HG02610 (cell line): ENCODE results near the gene STXBP1.
A peak's percentile ranks its signal among the peaks of the same experiment; 100 is the strongest.

Source experiments
- ATAC-seq: cut with Tn5 transposase; IDR thresholded peaks from one replicate; pipeline ENCODE4 v1.9.1; 2021; ENCODE audit warnings: mild to moderate bottlenecking, moderate library complexity; ENCODE audit not compliant: unreplicated experiment

The STXBP1 gene

DNA sequence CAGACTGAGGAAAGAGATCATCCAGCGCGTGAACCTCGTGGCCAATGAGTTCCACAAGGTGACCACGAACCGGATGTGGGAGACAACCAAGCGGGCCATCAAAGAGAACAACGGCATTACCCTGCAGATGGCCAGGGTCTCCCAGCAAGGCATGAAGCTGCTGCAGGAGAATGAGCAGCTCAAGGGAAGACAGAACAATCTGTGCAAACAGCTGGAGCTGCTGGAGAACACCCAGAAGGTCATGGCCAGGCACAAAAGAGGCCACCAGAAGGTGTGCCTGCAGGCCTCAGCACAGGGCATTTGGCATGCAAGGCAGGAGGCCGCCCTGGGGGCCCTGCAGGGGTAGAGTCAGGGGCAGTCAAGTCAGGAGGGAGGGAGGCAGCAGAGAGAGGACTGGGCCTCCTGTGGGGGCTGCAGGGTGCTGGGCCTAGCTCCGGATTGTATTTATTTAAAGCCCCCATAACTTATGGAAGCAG lies 99.2 kb downstream of the STXBP1 start:
- no peak for ATAC-seq

DNA sequence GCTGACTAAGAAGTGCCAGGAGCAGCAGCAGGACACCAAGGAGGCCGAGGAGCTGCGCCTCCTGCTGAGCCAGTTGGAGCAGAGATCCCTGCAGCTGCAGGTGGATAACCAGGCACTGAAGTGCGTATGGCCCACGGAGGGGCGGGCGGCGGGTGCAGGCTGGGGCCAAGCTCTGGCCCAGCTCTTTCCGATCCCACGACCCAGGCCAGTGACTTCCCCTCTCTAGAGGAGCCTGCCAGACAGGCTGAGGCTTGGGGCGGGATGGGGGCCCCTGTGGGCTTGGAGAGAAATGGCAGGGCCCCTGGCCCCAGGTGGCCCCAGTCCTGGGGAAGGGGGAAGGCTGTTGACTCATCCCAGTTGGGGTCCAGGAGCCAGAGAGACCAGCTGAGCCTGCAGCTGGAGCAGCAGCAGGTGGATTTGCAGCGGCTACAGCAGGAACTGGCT lies 99.8 kb downstream of the STXBP1 start:
- ATAC-seq = no peak

DNA sequence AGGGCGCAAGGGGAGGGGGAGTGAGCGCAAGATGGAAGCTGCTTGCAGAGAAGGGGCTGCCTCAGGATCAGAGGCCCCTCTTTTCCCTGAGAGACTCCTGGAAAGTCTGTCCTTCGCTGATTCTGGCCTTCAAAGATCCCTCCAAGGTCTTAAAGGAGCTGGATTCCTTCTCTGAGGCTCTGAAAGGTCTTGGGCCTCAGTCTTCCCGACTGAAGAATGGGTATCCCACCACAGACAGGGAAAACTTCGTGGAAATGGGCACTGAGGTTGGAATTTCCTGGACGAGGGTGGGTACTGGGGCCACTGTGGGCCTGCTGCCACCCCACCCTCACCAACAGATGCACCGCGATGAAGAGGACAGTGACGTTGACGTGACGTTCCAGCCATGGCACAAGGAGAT lies 100.3 kb downstream of the STXBP1 start:
- no peak for ATAC-seq

DNA sequence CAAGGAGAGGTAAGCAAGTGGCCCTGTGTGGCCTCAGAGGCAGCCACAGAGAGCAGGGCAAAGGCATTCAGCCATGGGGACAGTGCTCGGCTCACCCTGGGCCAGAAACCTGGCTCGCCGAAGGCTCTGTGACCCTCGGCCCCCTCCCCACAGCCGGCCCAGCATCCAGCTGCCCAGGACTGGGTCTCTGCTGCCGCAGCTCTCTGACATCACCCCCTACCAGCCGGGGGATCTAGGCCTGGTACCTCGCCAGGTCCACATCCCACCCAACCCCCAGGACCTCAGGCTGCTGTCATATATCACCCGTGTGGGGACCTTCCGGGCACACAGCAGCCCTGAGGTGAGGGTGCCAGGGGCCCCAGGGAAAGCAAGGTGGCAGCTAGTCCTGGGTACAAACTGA lies 100.8 kb downstream of the STXBP1 start:
- no peak for ATAC-seq

DNA sequence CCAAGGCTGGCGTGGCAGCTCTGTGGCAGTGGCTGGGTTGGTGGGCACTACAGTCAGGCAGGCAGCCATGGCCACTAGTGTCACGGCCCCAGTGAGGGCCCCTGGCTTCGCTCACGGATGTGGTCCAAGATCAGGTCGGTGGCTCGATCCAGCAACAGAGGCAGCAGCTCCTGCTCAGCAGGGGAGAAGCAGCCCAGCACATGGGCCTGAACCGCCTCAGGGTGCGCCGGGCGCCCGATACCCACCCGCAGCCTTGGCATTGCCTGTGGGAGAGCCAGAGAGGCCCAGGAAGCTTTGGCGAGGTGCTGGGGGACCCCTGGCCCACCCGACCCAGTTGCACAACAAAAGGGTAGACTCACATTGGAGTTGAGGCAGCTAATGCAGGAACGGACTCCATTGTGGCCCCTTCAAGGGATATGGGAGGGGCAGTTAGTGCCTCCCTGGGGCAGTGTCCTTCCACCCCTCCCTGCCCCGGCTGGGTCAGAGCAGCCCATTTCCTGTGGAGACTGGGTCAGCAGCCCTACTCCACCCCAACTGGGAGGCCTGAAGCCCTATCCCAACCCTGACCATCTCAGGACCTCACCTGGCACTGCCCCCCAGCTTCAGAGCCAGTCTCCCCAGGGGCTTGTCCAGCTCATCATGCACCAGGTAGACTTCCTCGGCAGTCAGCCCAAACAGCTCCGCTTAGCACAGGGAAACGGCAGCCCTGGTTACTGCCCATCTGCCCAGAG lies 102.1 kb downstream of the STXBP1 start:
- no peak for ATAC-seq

DNA sequence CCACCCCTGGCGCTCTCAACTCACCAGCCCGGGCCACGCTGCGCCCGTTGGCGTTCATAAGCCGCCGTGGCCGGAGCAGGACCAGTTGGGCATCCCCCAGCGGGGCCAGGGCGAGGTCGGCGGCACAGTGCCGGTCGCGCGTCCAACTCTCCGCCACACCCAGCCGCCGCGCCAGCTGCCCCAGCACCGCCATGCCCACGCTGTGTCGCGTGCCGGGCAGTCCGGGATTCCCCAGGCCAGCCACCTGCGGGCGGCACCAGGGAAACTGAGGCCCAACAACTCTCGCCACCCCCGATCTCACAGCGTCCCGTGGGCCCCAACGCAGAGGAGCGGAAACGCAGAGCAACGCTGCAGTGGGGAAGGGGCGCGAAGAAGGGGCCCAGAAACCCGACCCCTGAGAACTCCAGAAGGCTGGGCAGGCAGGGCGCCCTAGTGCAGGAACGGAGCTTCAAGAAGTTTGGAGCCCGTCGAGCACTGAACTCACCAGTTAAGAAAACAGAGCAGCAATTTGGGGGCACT lies 102.9 kb downstream of the STXBP1 start:
- ATAC-seq = no peak

DNA sequence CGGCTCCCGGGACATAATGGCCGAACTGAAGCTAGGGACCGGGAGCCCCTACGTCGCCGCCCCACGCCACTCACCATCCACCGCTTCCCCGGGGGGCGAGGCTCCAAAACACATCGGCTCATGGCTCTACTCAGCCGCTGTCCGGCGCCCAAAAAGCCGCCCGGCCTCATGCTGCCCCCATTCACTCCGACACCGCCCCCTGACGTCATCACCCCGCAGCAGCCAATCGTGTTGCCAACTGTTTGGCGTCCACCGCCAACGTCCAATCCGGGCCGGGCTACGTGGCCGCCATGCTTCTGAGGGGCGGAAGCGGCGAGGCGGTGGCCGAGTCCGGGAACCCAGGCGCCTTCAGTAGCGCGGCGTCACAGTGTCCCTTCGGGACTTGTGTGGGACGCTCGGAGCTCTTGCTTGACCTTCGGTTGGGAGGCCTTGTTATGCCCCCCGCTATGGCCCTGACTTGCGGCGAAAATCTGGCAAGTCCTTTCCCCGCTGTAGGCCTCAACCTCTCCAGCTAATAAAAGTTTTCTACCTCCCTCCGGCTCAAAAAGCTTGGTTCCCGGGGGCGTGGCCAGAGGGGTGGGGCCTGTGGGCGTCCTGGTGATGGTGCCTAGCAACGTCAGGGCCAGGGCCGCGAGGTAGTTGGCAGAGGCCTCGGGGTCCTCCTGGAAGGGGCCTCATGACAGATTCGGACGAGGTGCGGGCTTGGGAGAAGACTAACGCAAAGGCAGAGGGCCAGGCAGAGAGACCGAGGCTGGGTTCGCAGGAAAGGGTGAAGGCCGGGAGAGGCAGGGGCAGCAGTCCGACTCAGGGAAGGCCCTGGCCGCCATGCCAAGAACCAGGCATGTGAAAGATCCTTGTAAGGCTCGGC lies 103.6 kb downstream of the STXBP1 start, which contains the start of the genes PTRH1 and TTC16:
Gene PTRH1 (minus strand): TSS at position 194 of the 868 bp plus-strand sequence. CDS start 24 bp downstream, at position 170.
Gene TTC16 (plus strand): TSS at position 610 of the 868 bp plus-strand sequence. CDS start 67 bp downstream, at position 677.
- peak; percentile 92 for ATAC-seq

DNA sequence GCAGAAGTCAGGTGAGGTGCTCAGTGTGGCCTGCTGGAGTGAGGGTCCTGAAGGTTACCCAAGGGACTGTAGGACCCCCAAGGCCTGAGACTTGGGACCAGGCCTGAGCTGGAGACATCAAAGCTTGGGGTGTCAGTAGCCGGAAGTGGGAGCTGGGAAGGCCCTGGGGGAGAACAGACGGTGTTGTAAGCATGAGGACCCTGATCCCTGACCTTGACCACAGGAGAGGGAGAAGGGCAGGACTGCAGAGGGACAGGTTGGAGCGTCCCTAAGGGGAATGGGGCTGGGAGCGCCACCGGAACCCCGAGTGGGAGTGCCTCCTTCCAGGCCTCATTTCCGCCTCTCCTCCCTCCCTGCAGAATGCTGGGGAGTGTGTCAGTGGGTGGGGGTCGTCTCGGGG lies 104.3 kb downstream of the STXBP1 start:
- no peak for ATAC-seq

DNA sequence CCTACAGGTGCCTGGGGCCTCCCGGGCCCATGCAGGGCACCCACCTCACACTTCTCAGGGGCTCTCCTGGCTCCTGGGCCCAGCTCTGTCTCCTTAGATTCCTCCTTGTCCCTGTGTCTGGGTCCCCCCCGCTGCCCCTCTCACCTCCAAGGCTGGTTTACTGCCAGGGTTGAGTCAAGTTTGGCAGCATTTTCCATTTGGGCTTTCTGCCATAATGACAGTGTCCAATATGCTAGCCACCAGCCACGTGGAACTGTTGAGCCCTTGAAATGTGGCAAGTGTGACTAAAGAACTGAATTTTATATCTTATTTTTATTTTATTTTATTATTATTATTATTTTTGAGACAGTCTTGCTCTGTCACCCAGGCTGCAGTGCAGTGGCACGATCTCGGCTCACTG lies 105.7 kb downstream of the STXBP1 start:
- ATAC-seq = no peak

DNA sequence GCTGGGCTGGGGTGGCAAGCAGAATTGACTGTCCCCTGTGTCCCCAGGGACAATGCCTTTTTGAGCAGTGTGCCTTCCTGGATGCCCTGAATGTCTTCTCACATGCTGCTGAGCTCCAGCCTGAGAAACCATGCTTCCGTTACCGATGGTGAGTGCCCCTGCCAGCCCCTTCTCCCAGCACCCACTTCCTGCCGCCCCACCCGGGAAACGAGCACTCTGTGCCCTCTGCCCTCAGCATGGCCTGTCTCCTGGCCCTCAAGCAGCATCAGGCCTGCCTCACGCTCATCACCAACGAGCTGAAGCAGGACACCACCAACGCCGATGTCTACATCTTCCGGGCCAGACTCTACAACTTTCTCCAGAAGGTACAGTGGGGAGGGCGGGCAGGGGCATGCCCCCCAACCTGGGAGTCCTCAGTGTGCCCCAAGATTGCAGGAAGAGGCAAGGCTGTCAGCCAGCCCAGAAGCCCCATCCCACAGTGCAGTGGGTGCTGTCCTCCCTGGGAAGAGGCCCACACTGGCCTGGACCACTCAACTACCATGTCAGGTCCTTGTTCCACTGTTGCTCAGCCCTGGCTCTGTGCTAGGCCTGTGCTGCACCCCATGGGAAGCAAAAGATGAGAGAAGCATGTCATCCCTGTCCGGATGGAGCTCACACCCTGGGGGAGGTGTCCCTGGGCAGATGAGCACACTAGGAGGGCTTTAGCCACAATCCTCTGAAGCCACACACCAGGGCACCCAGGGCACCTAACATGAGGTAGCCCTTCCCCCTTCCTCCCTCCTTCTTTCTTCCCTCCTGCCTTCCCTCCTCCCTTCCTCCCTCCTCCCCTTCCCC lies 108.2 kb downstream of the STXBP1 start:
- ATAC-seq = no peak

DNA sequence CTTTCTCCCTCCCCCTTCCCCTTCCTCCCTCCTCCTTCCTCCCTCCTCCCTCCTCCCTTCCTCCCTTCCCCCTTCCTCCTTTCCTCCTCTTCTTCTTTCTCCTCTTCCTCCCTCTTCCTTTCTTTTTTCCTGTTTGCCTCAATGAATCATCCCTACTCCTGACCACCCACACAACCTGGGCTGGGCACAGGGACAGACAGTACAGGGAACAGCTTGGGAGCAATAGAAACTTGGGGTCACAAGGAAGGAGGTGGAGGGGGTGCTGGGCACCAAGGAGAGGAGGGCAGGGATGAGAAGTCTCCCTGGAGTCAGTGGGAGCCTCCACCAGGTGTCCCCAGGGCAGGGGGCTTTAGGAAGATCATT lies 108.8 kb downstream of the STXBP1 start:
- ATAC-seq = no peak

DNA sequence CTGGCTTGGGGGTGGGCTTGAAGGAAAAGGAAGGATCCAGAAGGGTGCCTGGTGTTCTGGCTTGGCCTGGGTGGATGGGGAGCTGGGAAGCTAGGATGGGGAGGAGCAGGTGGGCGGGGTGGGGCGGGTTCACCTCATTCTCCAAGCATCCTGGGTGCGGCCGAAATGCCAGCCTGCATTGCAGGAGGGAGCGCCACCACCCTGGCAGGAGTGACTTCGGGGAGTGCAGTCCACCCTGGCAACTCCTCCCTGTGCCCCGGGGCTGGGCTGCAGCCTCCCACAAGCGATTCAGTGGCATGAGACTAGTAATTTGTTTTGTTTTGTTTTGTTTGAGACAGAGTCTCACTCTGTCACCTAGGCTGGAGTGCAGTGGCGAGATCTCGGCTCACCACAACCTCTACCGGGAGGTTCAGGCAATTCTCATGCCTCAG lies 109.3 kb downstream of the STXBP1 start:
- ATAC-seq = no peak

DNA sequence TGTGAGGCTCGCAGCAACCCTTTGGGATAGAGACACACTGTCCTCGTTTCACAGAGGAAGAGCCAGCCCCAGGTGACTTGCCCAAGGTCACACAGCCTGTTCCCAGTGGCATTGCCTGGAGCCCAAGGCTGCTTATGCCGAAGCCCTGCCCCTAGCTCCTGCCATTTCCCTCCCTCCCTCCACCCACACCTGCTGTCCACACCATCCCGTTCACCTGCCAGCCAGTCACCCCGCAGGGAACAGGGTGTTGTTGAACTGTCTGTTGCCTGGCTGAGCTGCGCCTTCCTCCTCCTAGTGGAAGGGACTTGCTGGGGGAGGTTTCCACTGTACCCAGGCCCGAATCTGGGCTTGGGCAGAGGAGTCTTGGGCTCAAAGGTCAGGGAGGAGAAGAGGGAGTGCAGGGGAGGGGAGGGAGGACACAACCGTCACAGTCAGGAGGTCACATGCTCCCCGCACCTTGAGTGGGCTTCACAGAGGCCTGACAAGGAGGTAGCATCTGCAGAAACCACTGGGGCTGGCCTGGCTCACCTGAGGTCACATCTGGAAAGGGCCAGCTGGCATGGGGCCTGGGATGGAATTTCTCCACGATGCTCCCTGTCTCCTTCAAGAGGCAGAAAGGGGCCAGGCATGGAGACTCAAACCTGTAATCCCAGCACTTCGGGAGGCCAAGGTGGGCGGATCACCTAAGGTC lies 110.1 kb downstream of the STXBP1 start:
- no peak for ATAC-seq

DNA sequence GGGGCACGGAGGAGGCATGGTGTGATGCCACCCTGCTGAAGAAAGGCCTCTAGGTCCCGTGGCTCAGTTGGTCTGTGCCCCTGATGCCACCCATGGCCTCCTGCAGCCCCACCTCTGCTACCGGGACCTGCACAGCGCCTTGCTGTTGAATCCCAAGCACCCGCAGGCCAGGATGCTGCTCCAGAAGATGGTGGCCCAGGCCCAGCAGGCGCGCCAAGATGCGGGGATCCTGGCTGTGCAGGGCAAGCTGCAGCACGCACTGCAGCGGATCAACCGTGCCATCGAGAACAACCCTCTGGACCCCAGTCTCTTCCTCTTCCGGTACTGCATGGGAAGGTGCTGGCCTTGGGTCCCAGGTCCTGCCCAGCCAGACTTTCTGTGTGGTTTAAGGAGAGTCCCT lies 110.9 kb downstream of the STXBP1 start:
- ATAC-seq = no peak

DNA sequence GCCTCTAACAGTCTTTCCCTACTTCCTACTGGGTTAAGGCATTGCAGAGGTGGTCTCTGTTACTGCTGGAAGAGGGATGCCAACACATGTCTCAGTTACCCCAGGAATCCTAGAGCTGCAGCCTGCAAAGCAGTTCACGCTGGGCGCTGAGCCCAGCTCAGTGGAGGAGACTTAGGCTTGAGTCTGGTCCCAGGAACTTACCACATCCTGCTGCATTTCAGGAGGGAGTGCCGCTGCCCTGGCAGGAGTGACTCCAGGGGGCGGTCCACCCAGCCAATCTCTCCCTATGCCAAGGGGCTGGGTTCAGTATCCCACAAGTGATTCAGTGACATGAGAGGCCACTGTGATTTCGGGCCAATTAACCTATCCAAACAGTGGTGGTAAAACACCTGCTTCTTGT lies 111.4 kb downstream of the STXBP1 start:
- ATAC-seq = no peak

DNA sequence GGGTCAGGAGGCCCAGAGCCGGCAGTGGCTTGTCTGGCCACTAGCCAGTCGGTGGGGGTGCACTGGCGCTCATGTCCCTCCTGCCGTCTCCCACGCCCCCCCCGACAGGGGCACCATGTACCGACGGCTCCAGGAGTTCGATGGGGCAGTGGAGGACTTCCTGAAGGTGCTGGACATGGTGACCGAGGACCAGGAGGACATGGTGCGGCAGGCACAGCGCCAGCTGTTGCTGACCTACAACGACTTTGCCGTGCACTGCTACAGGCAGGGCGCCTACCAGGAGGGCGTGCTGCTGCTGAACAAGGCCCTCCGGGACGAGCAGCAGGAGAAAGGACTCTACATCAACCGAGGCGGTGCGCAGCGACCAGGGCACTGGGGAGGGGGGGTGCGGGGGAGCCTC lies 111.9 kb downstream of the STXBP1 start:
- no peak for ATAC-seq

DNA sequence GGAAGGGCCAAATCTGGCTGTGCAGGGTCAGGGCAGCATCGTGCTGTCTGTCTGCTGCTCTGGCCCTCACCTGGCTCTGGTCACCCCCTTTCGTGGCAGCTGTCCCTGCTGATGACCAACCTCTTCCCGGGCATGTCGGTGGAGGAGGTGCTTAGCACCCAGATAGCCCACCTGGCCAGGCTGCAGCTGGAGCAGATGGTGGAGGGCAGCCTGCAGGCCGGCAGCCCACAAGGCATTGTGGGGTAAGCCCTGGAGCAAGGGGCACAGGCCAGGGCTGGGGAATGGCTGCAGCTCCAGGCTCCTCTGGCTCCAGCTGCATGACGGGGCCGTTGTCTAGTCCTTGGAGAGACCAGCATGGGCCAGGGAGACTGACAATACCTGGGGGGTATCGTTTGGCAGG lies 114.8 kb downstream of the STXBP1 start:
- no peak for ATAC-seq

DNA sequence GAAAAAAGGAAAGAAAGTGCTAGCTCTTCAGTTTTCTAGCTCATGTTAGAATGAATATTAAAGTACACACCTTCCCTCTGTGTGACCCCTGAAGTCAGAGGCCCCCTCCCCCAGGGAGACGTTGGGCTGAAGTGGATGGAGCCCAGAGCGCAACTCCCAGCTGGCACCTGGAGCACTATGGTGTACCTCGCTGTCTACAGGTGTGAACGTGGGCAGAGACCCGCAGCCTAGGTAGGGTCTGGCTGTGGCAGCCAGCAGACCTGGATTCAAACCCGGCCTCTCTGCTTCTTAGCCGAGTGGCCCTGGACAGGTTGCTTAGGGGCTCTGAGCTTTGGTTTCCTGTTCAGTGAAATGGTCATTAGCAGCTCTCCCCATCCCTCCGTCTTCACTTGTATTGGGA lies 116.7 kb downstream of the STXBP1 start:
- no peak for ATAC-seq

DNA sequence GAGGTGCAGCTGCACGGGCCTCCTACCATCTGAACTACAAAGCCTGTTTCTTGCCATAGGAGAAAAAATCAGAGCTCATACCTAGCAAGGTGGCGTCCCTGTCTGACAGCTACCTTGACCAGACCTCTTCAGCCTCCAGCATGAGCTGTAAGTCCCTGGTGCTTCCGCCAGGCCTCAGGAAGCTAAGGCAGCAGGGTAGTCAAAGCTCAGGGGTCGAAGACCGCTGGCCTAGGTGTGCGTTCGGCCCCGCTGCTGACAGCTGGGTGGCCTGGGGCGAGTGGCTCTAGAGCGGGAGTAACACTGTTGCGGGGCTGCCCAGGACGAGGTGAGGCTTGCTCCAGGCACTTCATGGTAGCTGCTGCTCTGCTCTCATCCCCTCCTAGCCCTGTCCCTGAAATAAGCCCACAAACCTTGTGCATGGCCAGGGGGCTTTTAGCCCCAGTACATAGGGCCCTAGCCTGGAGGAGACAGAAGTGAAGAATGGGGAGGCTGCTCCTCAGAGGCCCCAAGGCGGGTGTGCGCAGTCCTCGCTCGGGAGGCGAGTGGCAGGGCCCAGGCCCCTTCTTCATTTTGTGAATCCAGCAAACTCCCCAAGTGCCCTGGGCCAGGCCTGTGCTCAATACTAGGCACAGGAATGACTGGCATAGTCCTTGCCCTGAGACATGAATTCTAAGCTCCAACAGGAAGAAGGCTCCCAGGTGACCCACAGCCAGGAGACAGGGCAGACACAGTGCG lies 117.6 kb downstream of the STXBP1 start:
- ATAC-seq = no peak
